Lower leg skin (tissue), 3 donors: ENCODE data around the gene DCBLD1.
"Not testable (repeated sequence)": the region's sequence is repeated elsewhere in the genome, so short reads cannot be mapped to it uniquely, and the experiment has no call there.

Experiments
- CTCF ChIP-seq, 3 donors: fragments of 450-650 bp; IDR thresholded peaks; one replicate each; pipeline ENCODE4 v1.5.1; 2016; ENCODE audit warnings: antibody characterized with exemption in 3 of 3, mild to moderate bottlenecking in 3 of 3, moderate library complexity in 2 of 3
- POLR2A ChIP-seq, 2 donors: fragments of 450-650 bp; IDR thresholded peaks; one replicate each; pipeline ENCODE4 v1.6.1; 2016 to 2017; ENCODE audit warnings: antibody characterized with exemption in 2 of 2, mild to moderate bottlenecking in 1 of 2, moderate library complexity in 1 of 2

GRCh38 chr6:117442313-117442712, 40.2 kb upstream of the DCBLD1 start:
- not testable (repeated sequence) for TF ChIP-seq CTCF, POLR2A (IDR thresholded peaks at IDR 0.05)
